HG02943 (cell line): ENCODE data around the gene CHD2.
A peak's percentile ranks its signal among the peaks of the same experiment; 100 is the strongest.
"Not testable (repeated sequence)": the region's sequence is repeated elsewhere in the genome, so short reads cannot be mapped to it uniquely, and the experiment has no call there.

ENCODE experiments used
- ATAC-seq: cut with Tn5 transposase; IDR thresholded peaks from one replicate; pipeline ENCODE4 v1.9.1; 2021; ENCODE audit warnings: mild to moderate bottlenecking, low read depth, moderate library complexity; ENCODE audit not compliant: unreplicated experiment

Gene CHD2

DNA sequence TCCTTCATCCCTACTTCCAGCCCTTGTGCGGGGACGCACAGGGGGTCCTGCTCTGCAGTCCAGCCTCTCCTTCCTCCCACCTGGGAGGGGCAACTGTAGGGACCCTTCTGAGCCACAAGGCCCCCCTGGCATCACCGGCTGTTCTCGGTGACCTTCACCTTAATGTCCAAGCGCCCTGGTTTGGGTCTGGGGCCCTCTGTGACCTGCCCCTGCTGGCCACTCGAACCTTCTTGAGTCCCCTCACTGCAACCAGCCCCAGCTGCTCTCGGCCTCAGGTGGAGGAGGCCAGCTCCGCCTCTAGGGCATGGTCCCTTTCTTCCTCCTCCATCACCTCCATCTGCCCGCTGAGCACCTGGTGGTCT, 131.0 kb downstream of the CHD2 start:
- ATAC-seq = no peak

DNA sequence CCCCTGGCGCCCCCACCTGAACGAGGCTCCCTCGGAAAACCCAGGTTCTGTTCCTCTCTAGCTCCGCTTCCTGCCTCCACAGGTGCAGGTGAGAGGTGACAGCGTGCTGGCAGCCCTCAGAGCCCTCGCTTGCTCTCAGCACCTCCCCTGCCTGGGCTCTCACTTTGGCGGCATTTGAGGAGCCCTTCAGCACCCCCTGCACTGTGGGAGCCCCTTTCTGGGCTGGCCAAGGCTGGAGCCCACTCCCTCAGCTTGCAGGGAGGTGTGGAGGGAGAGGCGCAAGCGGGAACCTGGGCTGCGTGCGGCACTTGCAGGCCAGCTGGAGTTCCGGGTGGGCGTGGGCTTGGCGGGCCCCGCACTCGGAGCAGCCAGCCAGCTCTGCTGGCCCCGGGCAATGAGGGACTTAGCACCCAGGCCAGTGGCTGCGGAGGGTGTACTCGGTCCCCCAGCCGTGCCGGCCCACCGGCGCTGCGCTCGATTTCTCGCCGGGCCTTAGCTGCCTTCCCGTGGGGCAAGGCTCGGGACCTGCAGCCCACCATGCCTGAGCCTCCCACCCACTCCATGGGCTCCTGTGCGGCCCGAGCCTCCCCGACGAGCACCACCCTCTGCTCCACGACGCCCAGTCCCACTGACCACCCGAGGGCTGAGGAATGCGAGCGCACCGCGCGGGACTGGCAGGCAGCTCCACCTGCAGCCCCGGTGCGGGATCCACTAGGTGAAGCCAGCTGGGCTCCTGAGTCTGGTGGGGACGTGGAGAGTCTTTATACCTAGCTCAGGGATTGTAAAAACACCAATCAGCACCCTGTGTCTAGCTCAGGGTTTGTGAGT, 131.6 kb downstream of the CHD2 start:
- not testable (repeated sequence) for ATAC-seq

GRCh38 chr15:93032515-93033206, 132.5 kb downstream of the CHD2 start:
- not testable (repeated sequence) for ATAC-seq

GRCh38 chr15:93033434-93034045, 133.4 kb downstream of the CHD2 start:
- no peak for ATAC-seq

DNA sequence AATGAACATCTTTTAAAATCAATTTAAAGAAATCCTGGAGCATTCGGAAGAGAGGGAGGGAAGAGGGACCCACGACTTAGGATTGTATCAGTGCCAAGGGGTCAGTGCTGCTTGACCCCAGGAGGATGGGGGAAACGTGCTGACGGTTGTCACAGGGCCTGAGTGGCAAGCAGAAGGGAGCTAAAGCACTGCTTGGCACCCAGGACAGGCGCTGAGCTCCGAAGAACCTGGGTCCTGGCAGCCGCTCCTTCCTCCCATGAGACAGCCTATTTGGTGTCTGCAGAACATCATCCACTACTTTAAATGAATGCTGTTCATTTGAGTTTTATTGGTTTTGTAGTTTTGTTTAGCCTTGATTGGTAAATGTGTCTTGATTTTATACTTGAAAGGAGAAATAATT, 134.4 kb downstream of the CHD2 start:
- no peak for ATAC-seq

- no peak for ATAC-seq
These were observed 135.2 kb downstream of the CHD2 start for GRCh38 chr15:93035092-93035915.

GRCh38 chr15:93035953-93036810, 136.1 kb downstream of the CHD2 start:
- peak; percentile 72 for ATAC-seq

DNA sequence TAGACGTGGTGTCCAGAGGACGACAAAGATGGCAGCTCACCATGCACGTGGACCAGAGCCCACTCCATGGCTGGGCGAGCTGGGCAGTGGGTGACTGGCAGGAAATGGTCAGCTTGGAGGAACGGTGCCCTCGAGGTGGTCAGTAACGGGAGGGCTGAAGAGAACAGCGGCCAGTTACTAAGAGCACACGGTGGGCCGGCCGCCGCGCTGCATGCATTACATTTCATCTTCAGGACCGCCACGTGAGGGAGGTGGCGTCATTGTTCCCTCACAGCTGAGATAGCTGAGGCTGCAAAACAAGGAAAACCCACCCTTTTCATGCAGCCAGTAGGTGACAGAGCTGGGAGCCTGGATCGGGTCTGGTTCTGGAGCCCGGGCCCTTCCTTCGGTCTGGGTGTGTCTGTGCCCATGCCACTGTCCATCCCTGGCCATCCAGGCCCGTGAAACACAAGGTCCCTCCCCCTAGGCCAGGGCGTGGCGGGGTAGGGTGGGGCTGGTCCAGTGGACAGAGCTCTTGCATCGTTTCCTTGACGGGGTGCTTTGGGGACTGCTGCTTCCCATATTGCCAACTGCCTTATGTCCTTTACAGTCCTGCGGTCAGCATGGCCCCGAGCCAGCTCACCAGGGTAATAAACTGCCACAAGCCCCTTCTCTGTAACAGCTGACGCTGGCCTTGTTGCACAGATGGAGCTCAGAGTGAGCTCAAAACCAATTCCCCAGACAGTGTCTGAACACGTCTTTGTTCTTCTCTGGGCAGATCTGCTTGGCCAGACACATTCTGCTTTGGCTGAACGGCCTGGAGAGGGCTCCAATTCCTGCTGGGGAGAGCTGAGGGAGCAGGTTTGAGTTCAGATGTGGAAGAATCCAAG, 137.1 kb downstream of the CHD2 start:
- ATAC-seq = no peak

DNA sequence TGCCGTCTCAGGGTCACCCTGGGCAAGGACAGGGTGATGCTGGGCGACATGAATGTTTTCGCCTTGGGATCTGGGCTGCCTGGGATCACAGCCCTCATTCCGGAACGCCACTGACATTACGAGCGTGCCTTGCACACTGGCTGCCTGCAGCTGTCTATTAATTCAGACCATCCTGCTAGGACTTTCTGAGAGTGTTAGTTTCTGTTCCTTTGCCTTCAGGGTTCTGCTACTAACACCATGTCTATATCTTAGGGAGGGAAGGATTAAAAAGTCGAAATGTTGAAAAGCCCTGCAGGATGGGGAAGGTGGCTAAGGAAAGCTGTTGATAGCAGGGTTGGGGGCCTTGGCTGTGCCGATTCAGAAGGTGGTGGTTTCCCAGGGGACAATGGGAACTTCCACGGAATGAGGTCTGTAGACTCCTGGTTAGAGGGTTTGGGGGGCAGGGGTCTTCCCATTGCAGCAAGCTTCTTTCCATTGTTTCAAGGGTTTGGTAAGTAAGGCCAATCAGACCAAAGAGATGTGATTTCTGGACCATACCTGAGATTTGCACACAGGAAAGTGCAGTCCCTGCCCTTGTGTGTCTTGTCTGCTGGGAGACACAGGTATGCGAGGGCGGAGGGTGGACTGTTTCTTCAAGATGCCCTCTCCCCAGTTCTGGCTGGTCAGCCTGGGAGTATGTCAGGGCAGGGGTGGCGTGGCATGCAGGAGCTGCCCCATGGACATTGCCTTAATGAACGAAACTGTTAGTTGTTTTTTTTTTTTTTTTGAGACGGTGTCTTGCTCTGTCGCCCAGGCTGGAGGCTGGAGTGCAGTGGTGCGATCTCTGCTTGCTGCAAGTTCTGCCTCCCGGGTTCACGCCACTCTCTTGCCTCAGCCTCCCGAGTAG, 137.9 kb downstream of the CHD2 start:
- no peak for ATAC-seq

GRCh38 chr15:93039562-93040287, 139.6 kb downstream of the CHD2 start:
- not testable (repeated sequence) for ATAC-seq

- no peak for ATAC-seq
These were observed 140.4 kb downstream of the CHD2 start for GRCh38 chr15:93040288-93041158.

DNA sequence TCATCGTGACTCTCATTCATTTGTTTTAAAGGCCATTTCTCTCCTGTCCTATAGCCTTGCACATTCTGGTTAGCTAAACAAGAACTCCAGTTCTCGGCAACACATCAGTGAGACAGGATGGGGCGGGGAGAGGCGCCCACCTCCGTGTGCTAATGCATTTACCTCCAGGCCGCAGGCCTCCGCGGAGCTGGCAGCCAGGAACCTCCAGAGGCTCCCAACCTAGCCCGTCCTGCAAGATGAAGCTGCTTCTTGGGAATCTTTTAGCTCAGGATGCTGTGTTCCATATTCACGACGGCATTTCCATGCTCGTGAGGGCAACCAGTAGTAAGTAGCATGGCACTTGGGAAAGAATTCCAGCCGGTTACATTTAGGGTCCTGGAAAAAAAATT, 141.0 kb downstream of the CHD2 start:
- ATAC-seq = no peak

- ATAC-seq = no peak
These were observed 142.1 kb downstream of the CHD2 start for GRCh38 chr15:93042211-93042610.

DNA sequence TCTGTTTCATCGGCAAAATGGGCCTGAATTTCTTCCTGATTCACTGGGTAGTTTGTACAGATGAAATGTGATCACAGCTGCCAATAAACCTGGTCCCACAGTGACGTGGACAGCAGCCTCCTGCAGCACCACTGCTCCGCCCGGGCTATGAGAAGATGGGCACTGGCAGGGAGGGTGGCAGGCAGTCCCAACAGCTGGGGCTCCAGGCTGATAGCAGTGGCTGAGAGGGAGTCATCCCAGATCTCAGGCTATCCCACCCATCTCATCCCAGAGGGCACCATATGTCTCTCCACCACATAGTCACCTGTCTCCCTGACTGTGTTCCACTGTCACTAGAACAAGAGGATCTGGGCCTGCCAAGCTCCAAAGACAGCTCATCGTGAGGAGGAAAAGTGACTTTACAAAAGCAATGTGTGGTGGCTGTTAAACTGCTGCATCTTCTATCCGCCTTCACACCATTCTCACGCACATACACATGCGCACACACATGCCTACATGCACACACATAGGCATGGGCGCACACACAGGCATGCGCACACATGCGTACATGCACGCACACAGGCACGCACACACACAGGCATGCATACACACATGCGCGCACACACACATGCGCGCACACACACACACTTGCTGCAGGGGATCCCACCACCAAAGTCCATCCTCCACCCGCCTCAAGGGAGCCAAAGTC, 142.7 kb downstream of the CHD2 start:
- ATAC-seq = no peak

- ATAC-seq = no peak
These were observed 143.6 kb downstream of the CHD2 start for GRCh38 chr15:93043621-93044300.
